Measurements from ENCODE around the gene CYP1B1. TPM values are rescaled to one million over a fixed set of nuclear protein-coding genes. Genes with fewer than 3 reads are reported as not detected.

Gene CYP1B1
- polyA plus RNA-seq, 1 experiment: 1.8 TPM

GRCh38 chr2:38017836-38018235, 58.1 kb downstream of the CYP1B1 start:
- H3K27me3 ChIP-seq (ENCODE audit: control insufficient read depth, insufficient read depth, low read length): peaks cover 6% of the 10 kb centered on the region
- CTCF ChIA-PET: interaction anchor here (1.1 kb wide), 1 partner anchor 17 kb away, joined by 3 read pairs; no protein-coding TSS in a partner anchor
- no peak for DNase-seq (ENCODE audit: low read depth)

More at GRCh38 chr2:38017836-38018235, 58.1 kb downstream of the CYP1B1 start:
- TF ChIP-seq CTCF (IDR thresholded peaks at IDR 0.05; ENCODE audit: insufficient read depth, low read depth, low read length): no peak
- H3K4me3 ChIP-seq (ENCODE audit: low read depth, low read length): no peak overlapping the region
- POLR2A ChIA-PET: no interaction called here
- H3K36me3 ChIP-seq (ENCODE audit: control insufficient read depth, insufficient read depth, low read length): no peaks in the 10 kb centered on the region

Other genes with a start within 250 kb of the CYP1B1 start
- gene RMDN2, start 150.9 kb downstream of the CYP1B1 start, polyA plus RNA-seq (2011; rRNA removed): 3.4 and 5.9 TPM in 2 replicates

Data from BJ (cell line).